Adrenal gland (tissue), 5 donors: ENCODE data around the gene GRB14.

ENCODE experiments used
- POLR2A ChIP-seq, 2 donors: fragments of 450-650 bp; IDR thresholded peaks; one replicate each; pipeline ENCODE4 v1.6.1; 2017; ENCODE audit warnings: antibody characterized with exemption in 2 of 2, mild to moderate bottlenecking in 2 of 2, moderate library complexity in 1 of 2
- TF ChIP-seq, protein P1 (sequence below), 6 experiments: fragments of 450-650 bp in 4 of 6; fragments of 200-600 bp in 2 of 6; sonication (generic) in 1 of 6; IDR thresholded peaks; 1 replicate in 5 of 6; 2 replicates in 1 of 6; pipeline versions ENCODE4 v1.5.1 to v1.8.0; 2016 to 2021; ENCODE audit warnings: antibody characterized with exemption in 6 of 6, mild to moderate bottlenecking in 2 of 6, moderate library complexity in 1 of 6
- donor health status: DM: no; HTN: no; CAD: no.

DNA sequence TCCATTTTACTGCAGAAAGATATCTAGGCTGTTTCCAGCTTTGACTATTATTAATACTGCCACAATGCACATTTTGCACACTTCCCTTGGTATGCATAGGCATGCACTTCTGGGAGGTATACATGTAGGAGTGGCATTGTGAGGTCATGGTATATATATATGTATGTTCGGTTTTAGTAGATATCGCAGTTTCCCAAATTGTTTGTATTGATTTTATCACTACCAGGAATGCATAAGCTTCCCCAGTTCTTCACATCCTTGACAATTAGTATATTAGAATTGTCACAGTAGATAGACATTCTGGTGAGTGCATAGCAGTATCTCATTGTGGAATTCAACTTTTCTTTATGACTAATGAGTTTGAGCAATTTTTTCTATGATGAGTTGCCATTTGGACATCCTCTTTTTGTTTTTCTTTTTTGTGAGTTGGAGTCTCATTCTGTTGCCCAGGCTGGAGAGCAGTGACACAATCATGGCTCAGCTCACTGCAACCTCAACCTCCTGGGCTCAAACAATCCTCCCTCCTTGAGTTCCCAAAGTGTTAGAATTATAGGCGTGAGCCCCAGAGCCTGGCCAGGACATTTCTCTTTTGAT, 4.2 kb upstream of the GRB14 start:
- TF ChIP-seq, protein P1, sequence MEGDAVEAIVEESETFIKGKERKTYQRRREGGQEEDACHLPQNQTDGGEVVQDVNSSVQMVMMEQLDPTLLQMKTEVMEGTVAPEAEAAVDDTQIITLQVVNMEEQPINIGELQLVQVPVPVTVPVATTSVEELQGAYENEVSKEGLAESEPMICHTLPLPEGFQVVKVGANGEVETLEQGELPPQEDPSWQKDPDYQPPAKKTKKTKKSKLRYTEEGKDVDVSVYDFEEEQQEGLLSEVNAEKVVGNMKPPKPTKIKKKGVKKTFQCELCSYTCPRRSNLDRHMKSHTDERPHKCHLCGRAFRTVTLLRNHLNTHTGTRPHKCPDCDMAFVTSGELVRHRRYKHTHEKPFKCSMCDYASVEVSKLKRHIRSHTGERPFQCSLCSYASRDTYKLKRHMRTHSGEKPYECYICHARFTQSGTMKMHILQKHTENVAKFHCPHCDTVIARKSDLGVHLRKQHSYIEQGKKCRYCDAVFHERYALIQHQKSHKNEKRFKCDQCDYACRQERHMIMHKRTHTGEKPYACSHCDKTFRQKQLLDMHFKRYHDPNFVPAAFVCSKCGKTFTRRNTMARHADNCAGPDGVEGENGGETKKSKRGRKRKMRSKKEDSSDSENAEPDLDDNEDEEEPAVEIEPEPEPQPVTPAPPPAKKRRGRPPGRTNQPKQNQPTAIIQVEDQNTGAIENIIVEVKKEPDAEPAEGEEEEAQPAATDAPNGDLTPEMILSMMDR (IDR thresholded peaks at IDR 0.05) = no peak
- TF ChIP-seq POLR2A (IDR thresholded peaks at IDR 0.05) = no peak
